GM18867 (cell line): ENCODE results near the gene TMEM120A.

Experiments used
- ATAC-seq: cut with Tn5 transposase; IDR thresholded peaks from one replicate; pipeline ENCODE4 v1.9.1; 2021; ENCODE audit warnings: mild to moderate bottlenecking, moderate library complexity; ENCODE audit not compliant: unreplicated experiment

The TMEM120A gene

DNA sequence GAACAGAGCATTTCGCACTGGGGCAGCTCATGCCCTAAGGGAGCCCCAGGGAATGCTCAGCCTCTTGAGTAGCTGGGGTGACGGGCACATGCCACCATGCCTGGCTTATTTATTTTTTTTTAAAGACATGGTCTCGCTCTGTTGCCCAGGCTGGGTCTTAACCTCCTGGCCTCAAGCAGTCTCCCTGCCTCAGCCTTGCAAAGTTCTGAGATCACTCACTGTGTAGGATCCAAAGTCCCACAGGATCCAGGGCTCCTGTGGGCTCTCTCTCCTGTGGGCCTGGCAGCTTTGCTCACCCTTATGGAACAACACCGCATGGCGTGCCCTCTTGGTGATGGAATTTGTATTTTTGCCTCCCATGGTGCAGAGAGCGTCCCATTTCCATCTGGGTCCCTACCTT is 34.0 kb downstream of the TMEM120A start:
- no peak for ATAC-seq

DNA sequence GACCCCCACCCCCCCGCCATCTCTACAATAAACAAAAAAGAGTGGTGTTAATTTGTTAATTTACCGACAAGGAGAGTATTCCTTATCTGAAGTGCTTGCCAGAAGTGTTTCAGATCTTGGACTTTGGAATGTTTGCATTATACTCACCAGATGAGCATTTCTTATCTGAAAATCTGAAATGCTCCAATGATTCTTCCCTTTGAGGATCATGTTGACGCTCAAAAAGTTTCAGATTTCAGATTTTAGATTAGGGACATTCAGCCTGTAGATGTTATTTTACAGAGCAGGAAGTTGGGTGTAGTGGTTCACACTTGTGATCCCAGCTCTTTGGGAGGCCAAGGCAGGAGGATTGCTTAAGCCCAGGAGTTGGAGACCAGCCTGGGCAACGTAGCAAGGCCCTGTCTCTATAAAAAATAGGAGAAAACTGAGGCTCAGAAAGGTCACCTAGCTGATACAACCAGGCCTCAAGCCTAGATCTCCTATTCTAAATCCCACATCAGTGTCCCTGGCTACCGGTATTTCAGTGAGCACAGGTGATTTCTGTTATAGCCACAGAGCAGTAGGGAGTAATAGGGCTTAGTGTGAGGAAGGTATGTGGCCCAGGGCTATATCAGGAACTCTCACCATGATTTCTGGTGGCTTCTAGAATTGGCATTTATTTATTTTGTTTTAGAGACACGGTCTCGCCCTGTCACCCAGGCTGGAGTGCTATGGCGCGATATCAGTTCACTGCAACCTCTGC is 35.4 kb downstream of the TMEM120A start:
- ATAC-seq = no peak

DNA sequence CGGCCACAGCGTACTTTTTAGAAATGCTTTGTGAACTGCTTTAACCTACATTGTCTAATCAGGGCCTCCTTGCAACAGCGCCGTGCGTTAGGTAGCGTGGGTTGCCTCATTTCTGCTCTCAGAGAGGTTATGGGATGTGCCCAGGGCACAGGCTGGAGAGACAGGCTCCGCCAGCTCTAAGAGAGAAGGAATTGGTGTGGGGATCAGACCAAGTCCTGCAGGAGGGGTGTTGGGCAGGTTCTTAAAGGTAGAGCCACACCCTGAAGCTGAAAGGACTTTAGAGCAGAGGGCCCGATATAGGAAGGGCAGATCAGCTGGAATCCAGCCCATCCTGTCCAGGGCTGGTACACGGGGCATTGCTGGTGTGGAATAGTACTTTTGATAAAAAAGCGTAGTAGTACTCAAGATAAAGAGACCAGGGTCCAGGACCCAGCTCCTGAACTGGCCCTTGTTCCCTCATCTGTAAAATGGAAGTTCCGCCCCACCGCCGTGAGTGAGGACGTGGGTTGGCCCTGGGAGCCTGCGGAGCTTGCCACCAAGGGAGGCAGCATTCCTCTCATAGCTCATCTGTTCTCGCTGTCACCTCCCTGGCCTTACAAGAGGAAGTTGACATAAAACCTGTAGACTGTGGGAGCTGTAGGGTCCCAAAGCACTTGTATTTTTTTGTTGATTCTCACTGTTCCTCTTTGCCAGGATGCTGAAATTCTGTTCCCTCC is 37.2 kb downstream of the TMEM120A start:
- ATAC-seq = no peak

DNA sequence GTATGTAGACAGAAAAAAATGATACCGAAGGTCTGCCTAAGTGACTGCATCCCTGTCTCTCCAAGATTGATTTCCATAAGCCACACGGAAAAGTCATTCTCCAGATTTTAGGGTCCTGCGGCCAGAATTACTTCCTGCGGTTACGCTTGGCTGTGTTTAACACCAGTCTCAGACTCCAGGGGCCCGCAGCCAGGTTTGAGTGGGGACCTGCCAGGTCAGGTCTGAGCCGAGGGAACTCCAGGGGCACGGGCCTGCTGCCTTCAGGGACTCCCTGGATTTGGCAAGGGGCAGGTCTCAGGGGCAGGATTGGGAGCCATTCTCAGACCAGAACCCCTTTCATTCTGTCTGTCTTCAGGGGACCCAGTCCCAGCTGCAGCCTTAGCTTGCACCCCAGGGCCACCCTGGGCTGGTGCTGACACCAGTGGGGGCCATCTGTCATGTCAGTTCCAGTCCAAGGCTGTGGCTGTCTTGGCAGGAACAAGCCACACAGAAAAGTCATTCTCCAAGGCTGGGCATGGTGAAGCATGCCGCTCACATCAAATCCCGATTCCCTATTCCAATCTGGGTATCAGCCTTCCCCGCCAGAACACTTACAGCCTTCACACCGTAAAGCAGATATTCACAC is 39.0 kb downstream of the TMEM120A start:
- ATAC-seq = no peak

DNA sequence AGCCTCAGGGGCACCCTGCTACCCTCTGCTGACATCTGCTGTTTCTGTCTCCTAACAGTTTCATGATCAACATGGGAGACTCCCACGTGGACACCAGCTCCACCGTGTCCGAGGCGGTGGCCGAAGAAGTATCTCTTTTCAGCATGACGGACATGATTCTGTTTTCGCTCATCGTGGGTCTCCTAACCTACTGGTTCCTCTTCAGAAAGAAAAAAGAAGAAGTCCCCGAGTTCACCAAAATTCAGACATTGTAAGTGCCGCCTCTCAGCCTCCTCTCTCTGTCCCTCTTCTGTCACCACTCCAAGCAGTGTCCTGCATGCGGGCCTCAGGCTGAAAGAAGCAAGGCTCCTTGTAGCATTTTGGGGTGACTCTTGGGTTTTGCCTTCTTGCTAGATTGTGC is 40.5 kb downstream of the TMEM120A start:
- no peak for ATAC-seq

DNA sequence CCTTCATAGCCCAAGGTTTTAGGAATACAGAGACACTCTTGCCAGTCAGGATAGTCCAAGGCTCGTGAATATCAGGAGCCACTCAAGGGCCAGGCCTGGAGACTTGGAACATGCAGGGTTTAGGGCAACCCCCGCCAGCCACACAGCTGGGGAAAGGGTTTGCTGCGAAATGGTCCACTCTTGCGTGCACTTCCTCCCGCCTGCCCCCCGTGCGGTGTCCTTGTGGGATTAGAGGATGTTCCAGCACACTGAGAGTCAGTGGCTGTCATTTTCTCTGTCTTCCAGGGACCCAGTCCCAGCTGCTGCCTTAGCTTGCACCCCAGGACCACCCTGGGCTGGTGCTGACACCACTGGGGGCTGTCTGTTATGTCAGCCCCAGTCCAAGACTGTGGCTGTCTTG is 41.0 kb downstream of the TMEM120A start:
- no peak for ATAC-seq

DNA sequence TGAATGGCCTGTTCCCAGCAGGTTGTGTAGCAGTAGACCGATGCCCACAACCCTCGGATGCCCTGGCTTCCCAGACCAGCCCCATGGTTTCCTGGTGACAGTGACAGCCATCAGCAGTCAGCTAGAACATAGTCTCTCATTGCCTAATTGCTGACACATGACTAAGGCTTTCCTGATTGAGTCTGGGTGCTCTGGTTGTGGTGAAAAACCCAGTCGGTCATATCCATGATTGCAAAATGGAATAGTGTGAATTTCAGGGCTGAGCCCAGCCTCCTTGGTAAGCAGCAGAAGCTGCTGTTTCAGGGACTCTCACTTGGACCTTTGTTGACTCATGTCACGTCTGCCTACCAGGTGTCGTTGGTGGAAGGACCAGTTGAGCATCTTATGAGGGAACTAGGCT is 42.9 kb downstream of the TMEM120A start:
- no peak for ATAC-seq

DNA sequence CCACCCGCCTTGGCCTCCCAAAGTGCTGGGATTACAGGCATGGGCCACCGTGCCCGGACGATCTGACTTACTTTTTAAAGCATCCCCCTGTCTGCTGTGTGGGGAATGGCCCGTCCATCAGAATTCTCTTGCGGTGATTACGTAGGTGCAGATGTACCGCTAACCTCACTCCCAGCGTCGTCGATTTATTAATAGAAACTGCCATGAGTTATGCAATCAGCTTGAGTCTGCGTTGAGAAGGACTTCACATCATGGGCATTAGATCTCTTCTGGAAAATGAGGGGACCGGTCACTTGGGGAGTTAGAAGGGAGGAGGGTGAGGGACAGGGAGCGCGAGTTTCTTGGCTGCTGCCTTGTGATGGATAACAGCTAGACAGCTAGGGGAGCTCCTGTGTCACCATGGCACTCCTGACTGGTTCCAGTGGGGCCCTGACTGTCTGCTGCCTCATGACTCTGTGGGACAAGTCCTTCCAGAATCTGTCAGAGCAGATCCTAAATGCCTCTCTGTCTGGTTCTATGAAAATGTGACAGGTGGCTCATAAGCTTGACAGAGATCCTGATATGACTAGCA is 44.2 kb downstream of the TMEM120A start:
- ATAC-seq = no peak

DNA sequence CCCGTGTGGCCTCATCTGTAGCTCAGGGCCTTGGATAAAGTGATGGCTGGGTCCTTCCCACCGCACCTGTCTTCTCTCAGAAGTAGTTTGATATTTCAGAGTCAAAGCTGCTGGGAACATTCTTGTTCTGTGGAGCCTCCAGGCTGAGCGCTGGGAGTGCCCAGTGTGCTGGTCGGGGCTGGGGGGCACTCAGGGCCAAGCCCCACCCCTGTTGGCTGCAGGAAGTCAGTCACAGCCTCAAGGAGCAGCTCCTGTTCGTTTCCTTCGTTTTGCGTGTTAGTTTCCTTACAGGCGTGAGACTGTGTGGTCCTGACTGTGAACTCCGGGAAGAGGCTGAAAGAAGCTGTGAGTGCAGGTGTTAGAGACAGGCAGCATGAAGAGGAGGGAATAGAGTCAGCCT is 46.2 kb downstream of the TMEM120A start:
- ATAC-seq = no peak

DNA sequence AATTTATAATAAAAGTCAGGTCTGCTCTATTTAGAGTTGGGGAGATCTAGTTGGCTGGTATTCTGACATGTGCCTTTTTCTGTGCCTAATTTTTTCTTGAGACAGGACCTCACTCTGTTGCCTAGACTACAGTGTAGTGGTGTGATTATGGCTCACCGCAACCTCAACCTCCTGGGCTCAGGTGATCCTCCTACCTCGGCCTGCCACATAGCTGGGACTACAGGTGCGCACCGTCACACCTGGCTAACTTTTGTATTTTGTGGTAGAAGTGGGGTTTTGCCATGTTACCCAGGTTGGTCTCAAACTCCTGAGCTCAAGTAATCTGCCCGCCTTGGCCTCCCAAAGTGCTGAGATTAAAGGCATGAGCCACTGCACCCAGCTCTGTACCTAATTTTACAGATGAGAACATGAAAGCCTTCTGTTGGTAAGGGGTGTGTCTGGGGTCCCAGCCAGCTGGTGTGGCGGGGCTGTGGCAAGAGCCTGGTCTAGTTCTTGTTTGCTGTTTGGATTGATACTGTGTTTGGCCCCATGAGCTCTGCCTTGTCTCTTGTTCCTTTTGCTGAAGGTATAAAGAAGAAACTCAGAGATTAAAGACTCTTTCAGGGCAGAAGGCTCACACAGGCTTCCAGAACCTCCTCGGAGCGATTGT is 48.1 kb downstream of the TMEM120A start:
- ATAC-seq = no peak

DNA sequence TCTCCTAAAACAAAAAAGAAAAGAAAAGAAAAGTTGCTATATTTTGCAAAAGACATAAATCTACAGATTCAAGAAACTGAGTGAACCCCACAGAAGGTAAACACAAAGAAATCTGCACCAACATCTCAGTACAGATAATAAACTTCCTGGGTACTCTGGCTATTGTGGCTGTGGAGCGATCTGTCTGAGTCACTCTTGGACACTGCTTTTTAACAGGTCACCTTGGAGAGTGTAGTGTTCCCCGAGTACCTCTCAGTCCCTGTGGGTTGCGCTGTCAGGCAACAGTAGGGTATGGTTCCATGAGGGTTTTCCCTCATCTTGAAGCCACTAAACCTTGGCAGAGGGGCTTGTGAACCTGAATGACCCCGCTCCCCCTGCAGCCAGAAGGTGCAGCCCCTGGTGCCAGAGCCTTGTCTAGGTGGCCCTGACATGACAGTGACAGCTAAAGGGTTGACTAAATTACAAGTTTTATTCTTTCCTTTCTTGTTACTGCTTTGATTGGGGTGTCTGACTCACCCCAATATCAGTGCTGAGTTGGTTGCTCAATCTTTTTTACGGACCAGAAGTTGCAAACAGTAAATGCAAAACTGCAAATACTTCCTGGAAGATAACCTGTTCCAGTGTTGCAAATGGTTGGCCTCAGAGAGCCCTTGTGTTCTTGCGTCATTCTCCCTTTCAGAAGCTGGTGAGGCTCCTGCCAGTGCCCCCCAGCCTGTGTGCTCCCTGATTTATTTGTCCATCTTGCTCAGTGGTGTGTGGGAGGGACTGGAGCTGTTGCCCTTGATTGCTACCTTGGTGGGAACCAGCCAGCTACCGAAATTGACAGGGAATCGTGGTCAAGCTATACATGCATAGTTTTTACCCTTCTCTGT is 48.9 kb downstream of the TMEM120A start:
- no peak for ATAC-seq

DNA sequence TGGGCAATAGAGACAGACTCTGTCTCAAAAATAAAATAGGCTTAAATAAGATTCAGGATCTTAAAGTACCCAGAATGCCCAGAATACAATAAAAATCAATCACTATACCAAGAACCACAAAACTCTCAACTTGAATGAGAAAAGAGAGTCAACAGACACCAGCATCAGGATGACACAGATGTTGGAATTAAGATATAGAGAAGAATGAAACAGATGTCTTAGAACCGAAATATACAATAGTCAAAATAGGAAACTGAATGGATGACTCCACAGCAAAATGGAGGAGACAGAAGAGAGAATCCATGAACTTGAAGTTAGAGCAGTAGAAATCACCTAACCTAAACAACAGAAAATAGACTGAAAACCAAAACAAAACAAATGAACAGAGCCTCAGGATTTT is 49.9 kb downstream of the TMEM120A start:
- ATAC-seq = no peak

DNA sequence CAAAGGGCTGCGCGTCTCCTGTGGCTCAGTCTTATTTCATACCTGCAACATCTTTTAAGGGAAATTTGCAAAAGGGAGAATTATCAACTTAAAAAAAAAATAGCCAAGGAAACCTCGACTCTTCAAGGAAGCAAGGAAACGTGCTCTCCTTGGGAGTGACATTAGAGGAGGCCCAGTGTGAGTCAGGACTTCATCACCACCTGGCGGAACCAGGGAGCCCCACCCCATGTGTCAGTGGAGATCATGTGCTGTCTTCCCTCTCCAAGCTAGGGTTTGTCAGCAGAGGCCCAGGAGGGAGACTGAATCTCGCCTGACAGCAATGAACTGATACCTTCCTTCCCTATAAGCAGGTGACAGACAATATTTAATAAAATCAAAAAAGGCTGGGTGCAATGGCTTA is 50.5 kb downstream of the TMEM120A start:
- ATAC-seq = no peak

DNA sequence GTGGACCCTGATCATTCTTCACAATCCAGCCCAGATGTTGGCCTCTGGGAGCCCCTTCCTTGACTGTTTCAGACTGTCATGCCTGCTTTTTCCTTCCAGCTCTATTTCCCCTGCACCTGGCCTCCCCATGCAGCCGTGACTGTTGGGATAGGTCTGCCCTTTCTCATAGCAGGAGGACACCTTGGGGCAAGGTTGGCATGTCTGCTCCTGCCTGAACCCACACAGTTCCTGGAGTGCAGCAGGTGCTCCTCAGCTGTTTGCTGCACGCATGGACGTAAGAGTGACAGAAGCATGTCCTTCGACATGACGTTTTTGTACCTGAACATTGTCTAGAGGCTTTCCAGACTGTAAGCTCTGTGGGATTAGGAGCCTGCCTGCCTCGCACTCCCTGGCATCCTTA is 55.5 kb downstream of the TMEM120A start:
- no peak for ATAC-seq

DNA sequence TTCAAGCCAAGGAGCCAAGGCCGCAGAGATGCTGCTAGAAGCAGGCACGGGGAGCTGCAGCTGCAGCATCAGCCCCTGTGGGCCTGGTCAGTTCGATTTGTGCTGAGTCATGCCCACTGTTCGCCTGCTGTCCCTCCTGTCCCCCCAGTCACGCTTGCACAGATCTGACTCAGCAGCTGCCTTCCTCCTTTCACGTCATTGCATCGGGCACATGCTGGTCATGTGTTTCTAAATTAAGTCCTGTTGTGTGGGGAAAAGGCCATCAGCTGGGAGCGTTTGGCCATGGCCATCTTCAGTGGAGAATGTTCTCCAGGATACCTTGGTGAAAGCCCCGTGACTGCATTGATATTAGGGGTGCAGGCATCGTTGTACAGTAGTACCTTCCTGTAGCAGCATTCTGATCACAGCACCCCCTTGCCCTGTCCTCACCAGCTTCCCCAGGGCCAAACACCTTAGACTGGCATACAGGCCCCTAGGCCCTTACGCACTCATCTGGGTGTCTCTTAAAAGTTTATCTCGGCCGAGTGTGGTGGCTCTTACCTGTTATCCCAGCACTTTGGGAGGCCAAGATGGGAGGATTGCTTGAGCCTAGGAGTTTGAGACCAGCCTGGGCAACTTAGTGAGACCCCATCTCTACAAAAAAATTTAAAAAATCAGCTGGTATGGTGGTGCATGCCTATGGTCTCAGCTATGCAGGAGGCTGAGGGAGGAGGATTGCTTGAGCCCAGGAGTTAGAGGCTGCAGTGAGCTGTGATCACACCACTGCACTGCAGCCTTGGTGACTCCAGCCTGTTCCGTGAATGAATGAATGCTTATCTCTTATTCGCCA is 56.2 kb downstream of the TMEM120A start:
- no peak for ATAC-seq
